ENCODE data around the gene RBM12.

Gene RBM12

DNA sequence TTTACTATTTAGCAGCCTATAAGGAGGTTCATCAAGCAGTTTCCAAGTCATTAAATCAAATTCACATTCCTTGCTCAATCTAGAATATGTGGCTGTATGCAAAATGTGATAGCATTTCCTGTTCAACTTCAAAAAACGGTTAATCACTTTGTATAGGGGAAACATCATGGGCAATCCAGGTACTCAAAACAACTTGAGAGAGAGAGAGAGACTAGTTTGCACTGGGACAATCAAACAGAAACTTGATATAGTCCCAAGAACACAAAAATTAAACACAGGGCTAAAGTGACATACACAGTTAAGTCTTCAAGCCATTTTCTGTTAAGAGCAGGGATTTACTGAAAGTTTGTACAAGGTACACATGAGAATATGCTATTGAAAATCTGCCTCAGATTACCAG is 7.4 kb downstream of the RBM12 start:
- Histone ChIP-seq H3K27ac (ENCODE audit: low read depth, low read length, poor library complexity, severe bottlenecking) (no peak overlapping the region), H3K36me3 (ENCODE audit: insufficient read depth, low read length) (peaks cover 95% of the 10 kb centered on the region), H4K20me1 (ENCODE audit: insufficient read depth, low read length) (no peaks in the 10 kb centered on the region; the same call in none of the 2 replicates), H3K27me3 (ENCODE audit: insufficient read depth, low read length) (no peaks in the 10 kb centered on the region), H3K9me3 (ENCODE audit: low read length) (peaks cover 26% of the 10 kb centered on the region; the same call in 1 of the 2 replicates), H3K4me2 (ENCODE audit: low read length) (no peak overlapping the region), H3K9me2 (ENCODE audit: low read depth, low read length) (no peaks in the 10 kb centered on the region), H2AFZ (ENCODE audit: low read length) (no peak overlapping the region), H3K4me1 (ENCODE audit: insufficient read depth, low read length, severe bottlenecking) (peaks cover 15% of the 10 kb centered on the region), H3F3A (ENCODE audit: insufficient read depth, low read length) (no peaks in the 10 kb centered on the region), H3K4me3 (ENCODE audit: low read depth, low read length, poor library complexity, severe bottlenecking) (no peak overlapping the region), H3K79me2 (ENCODE audit: insufficient read depth, low read length) (peaks cover 100% of the 10 kb centered on the region), H3K9ac (ENCODE audit: low read length) (no peak overlapping the region)
- TF ChIP-seq EZH2 (IDR thresholded peaks at IDR 0.05; ENCODE audit: borderline replicate concordance, low read length) = no peak
- TF ChIP-seq, protein P1, sequence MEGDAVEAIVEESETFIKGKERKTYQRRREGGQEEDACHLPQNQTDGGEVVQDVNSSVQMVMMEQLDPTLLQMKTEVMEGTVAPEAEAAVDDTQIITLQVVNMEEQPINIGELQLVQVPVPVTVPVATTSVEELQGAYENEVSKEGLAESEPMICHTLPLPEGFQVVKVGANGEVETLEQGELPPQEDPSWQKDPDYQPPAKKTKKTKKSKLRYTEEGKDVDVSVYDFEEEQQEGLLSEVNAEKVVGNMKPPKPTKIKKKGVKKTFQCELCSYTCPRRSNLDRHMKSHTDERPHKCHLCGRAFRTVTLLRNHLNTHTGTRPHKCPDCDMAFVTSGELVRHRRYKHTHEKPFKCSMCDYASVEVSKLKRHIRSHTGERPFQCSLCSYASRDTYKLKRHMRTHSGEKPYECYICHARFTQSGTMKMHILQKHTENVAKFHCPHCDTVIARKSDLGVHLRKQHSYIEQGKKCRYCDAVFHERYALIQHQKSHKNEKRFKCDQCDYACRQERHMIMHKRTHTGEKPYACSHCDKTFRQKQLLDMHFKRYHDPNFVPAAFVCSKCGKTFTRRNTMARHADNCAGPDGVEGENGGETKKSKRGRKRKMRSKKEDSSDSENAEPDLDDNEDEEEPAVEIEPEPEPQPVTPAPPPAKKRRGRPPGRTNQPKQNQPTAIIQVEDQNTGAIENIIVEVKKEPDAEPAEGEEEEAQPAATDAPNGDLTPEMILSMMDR (IDR thresholded peaks at IDR 0.05; ENCODE audit: low read length) = no peak

DNA sequence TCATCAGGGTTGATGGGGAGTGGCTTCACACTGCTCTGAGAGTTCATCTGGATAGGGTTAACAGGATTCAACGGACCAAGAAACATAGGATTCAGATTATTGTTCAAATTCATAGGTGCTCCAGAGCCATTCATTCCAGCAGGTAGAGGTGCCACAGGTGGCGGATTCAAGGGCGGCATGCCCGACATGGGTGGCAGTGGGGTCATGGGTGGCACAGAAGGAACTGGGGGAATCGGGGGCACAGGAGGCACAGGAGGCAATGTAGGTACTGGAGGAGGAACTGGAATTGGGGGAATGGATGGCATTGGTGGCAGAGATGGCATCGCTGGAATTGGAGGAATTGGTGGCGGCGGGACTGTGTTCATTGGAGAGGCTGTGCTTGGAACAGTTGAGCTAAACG is 10.3 kb downstream of the RBM12 start:
- Histone ChIP-seq H3K9me2 (ENCODE audit: low read depth, low read length) (no peaks in the 10 kb centered on the region), H4K20me1 (ENCODE audit: insufficient read depth, low read length) (no peaks in the 10 kb centered on the region), H3K27ac (ENCODE audit: low read depth, low read length, poor library complexity, severe bottlenecking) (no peak overlapping the region), H3K4me1 (ENCODE audit: insufficient read depth, low read length, severe bottlenecking) (no peaks in the 10 kb centered on the region), H2AFZ (ENCODE audit: low read length) (no peak overlapping the region), H3K9me3 (ENCODE audit: low read length) (peaks cover 10% of the 10 kb centered on the region; the same call in 1 of the 2 replicates), H3K4me2 (ENCODE audit: low read length) (no peak overlapping the region), H3K27me3 (ENCODE audit: insufficient read depth, low read length) (no peaks in the 10 kb centered on the region), H3K4me3 (ENCODE audit: low read depth, low read length, poor library complexity, severe bottlenecking) (no peak overlapping the region), H3F3A (ENCODE audit: insufficient read depth, low read length) (no peaks in the 10 kb centered on the region), H3K79me2 (ENCODE audit: insufficient read depth, low read length) (peaks cover 100% of the 10 kb centered on the region), H3K36me3 (ENCODE audit: insufficient read depth, low read length) (peaks cover 96% of the 10 kb centered on the region), H3K9ac (ENCODE audit: low read length) (no peak overlapping the region)
- TF ChIP-seq, protein P1 (IDR thresholded peaks at IDR 0.05; ENCODE audit: low read length) = no peak
- no peak for TF ChIP-seq EZH2 (IDR thresholded peaks at IDR 0.05; ENCODE audit: borderline replicate concordance, low read length)

DNA sequence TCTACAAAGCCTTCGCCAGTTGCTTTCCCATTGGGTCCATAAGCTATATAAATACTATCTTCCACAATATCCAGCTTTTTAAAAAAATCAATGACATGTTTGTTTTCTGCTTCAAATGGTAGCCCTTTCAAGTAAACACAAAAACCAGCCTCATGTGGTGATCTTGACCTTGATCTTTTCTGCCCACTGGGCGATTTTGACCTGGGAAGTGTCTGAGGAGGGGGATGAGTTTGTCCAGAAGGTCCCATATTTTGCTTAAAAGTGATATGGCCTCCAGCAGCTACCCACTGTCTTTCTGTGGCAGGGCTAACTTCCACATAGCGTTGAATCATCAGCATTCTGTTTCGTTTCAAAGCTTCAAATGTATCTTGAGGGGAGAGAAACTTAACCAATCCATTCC is 10.8 kb downstream of the RBM12 start:
- H3K79me2 ChIP-seq (ENCODE audit: insufficient read depth, low read length) = peaks cover 100% of the 10 kb centered on the region
- no peaks in the 10 kb centered on the region for H3K9me2 ChIP-seq (ENCODE audit: low read depth, low read length)
- H3K27me3 ChIP-seq (ENCODE audit: insufficient read depth, low read length) = no peaks in the 10 kb centered on the region
- peaks cover 97% of the 10 kb centered on the region for H3K36me3 ChIP-seq (ENCODE audit: insufficient read depth, low read length)
- H3K9me3 ChIP-seq (ENCODE audit: low read length) = peaks cover 5% of the 10 kb centered on the region; the same call in 1 of the 2 replicates
- no peak overlapping the region for H3K4me2 ChIP-seq (ENCODE audit: low read length)
- no peaks in the 10 kb centered on the region for H4K20me1 ChIP-seq (ENCODE audit: insufficient read depth, low read length)
- H3K27ac ChIP-seq (ENCODE audit: low read depth, low read length, poor library complexity, severe bottlenecking) = no peak overlapping the region
- H3K4me3 ChIP-seq (ENCODE audit: low read depth, low read length, poor library complexity, severe bottlenecking) = no peak overlapping the region
- H2AFZ ChIP-seq (ENCODE audit: low read length) = no peak overlapping the region
- H3K9ac ChIP-seq (ENCODE audit: low read length) = no peak overlapping the region
- no peak for TF ChIP-seq EZH2 (IDR thresholded peaks at IDR 0.05; ENCODE audit: borderline replicate concordance, low read length)
- TF ChIP-seq, protein P1 (IDR thresholded peaks at IDR 0.05; ENCODE audit: low read length) = no peak
- H3K4me1 ChIP-seq (ENCODE audit: insufficient read depth, low read length, severe bottlenecking) = no peaks in the 10 kb centered on the region
- H3F3A ChIP-seq (ENCODE audit: insufficient read depth, low read length) = no peaks in the 10 kb centered on the region
